HG02763 (cell line): Measurements from ENCODE around the gene RBM18.

ENCODE experiments used
- ATAC-seq: cut with Tn5 transposase; IDR thresholded peaks from one replicate; pipeline ENCODE4 v1.9.1; 2021; ENCODE audit warnings: mild to moderate bottlenecking, moderate library complexity; ENCODE audit not compliant: unreplicated experiment

The RBM18 gene

GRCh38 chr9:122206118-122207046 is 58.3 kb downstream of the RBM18 start:
- ATAC-seq = no peak

- no peak for ATAC-seq
Observed at GRCh38 chr9:122205176-122205575, 59.5 kb downstream of the RBM18 start.

GRCh38 chr9:122204491-122204890 is 60.1 kb downstream of the RBM18 start:
- no peak for ATAC-seq

- no peak for ATAC-seq
Observed at GRCh38 chr9:122204055-122204454, 60.6 kb downstream of the RBM18 start.

- ATAC-seq = no peak
Observed at GRCh38 chr9:122202111-122202510, 62.5 kb downstream of the RBM18 start.

GRCh38 chr9:122201641-122202040 is 63.0 kb downstream of the RBM18 start:
- no peak for ATAC-seq

GRCh38 chr9:122200960-122201595 is 63.6 kb downstream of the RBM18 start:
- ATAC-seq = no peak

GRCh38 chr9:122197882-122198281 is 66.8 kb downstream of the RBM18 start:
- no peak for ATAC-seq

- no peak for ATAC-seq
Observed at GRCh38 chr9:122197426-122197825, 67.2 kb downstream of the RBM18 start.

- ATAC-seq = no peak
Observed at GRCh38 chr9:122195875-122196274, 68.8 kb downstream of the RBM18 start.

GRCh38 chr9:122193651-122194050 is 71.0 kb downstream of the RBM18 start:
- ATAC-seq = no peak

- ATAC-seq = no peak
Observed at GRCh38 chr9:122192914-122193525, 71.6 kb downstream of the RBM18 start.

GRCh38 chr9:122192261-122192875 is 72.3 kb downstream of the RBM18 start:
- ATAC-seq = no peak

- ATAC-seq = no peak
Observed at GRCh38 chr9:122191584-122191983, 73.1 kb downstream of the RBM18 start.

- no peak for ATAC-seq
Observed at GRCh38 chr9:122190597-122191381, 73.9 kb downstream of the RBM18 start.

GRCh38 chr9:122188369-122188768 is 76.3 kb downstream of the RBM18 start:
- ATAC-seq = no peak
